Psoas muscle (tissue), 8 donors: ENCODE measurements around the gene YJU2. TPM values are rescaled to one million over a fixed set of nuclear protein-coding genes. Genes with fewer than 3 reads are reported as not detected.

ENCODE experiments used
- ATAC-seq, 4 donors: fragments of 200-7000 bp; cut with Tn5 transposase; one replicate each; pipeline ENCODE4 v1.9.1; 2020; ENCODE audit warnings: moderate library complexity in 3 of 4, mild to moderate bottlenecking in 2 of 4
- DNase-seq, 2 donors: peaks; one replicate each; pipeline ENCODE4 v3.0.0-alpha.2; 2020
- H3K27ac ChIP-seq: fragments of 200-600 bp; one replicate; pipeline ENCODE4 v1.8.0; 2022
- H3K27me3 ChIP-seq, 3 donors: fragments of 200-600 bp in 1 of 3; one replicate each; pipeline versions ENCODE4 v1.6.1 to v1.8.0; 2013 to 2022; ENCODE audit warnings: low read length in 2 of 3, mild to moderate bottlenecking in 2 of 3, moderate library complexity in 1 of 3; ENCODE audit not compliant: insufficient read depth in 3 of 3
- H3K36me3 ChIP-seq, 2 donors: fragments of 200-600 bp in 1 of 2; one replicate each; pipeline versions ENCODE4 v1.6.1 to v1.8.0; 2013 to 2022; ENCODE audit warnings: low read depth in 1 of 2, mild to moderate bottlenecking in 1 of 2, moderate library complexity in 1 of 2; ENCODE audit not compliant: insufficient read depth in 1 of 2
- H3K4me1 ChIP-seq: fragments of 200-600 bp; one replicate; pipeline ENCODE4 v1.8.0; 2022
- H3K4me3 ChIP-seq: fragments of 200-600 bp; one replicate; pipeline ENCODE4 v1.8.0; 2022; ENCODE audit warnings: mild to moderate bottlenecking
- H3K9me3 ChIP-seq: fragments of 200-600 bp; one replicate; pipeline ENCODE4 v1.8.0; 2022
- WGBS, 3 donors: extraction: QIAGEN DNeasy Blood & Tissue Kit; methylation state at CpG; one replicate each; pipeline versions ENCODE4 v1.1.6 to v1.1.7; 2013; 5-methylcytosine and 5-hydroxymethylcytosine counted together
- intact Hi-C, 2 donors: fragments of 100-400 bp; cut with DNase I; formaldehyde crosslinking; loops; one replicate each; pipeline versions ENCODE4 v1.11.0 to v1.14.2; 2022
- polyA plus RNA-seq, 3 donors: library from polyadenylated mRNA; stranded (reverse); fragments of 200-250 nt; gene quantifications; one replicate each; pipeline ENCODE4 v1.2.3, GENCODE V29; 2013
- total RNA-seq, 4 donors: library from RNA; stranded (reverse); fragmentation: NEBNext Ultra II Directional in 2 of 4; extraction: Animal tissue kit (Norgen Biotek cat#: 25700) in 2 of 4; gene quantifications; one replicate each; pipeline versions ENCODE4 v1.2.1 to v1.2.4, GENCODE V29; 2021 to 2023
- TF ChIP-seq, protein P1 (sequence below): fragments of 200-600 bp; IDR thresholded peaks from one replicate; pipeline ENCODE4 v1.8.0; 2022; ENCODE audit warnings: antibody characterized with exemption
- donor health status: healthy with polysubstance abuse.
- donor health status: DM: no; HTN: no; CAD: no; lungs with moderate emphysema.
- donor health status: Bipolar disorder and iron deficiency.
- donor health status: healthy.
- donor health status: DM: yes; HTN: yes; CAD: no.
- donor health status: DM: no; HTN: no; CAD: no.
- donor health status: DM: no; HTN: no; CAD: no.
- donor health status: DM: yes; HTN: yes; CAD: no.

The YJU2 gene
- total and polyA plus RNA-seq, 7 donors: 11.7 to 39.9 (median 17.7) TPM

DNA sequence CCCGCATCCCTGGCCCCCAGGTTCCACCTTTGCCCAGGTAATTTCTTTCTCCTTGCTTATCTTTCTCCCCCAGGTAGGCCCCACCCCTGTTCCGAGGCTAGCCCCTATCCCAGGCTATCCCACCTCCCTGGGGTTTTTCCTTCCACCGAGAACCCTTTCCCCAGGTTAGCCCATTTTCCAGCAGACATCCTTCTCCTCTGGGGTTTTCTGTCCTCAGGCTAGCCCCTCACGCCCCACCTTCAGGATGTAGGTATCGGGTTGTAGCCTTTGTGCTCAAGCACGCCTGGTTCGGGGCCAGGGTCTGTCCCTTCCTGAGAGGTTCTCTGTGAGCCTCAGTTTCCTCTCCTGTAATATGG is 58.4 kb downstream of the YJU2 start:
- Histone ChIP-seq H3K36me3 (no peaks in the 10 kb centered on the region), H3K4me1 (no peaks in the 10 kb centered on the region), H3K4me3 (no peak overlapping the region), H3K27me3 (peaks cover 0 to 41% (median 8%) of the 10 kb centered on the region in 3 donors), H3K9me3 (no peaks in the 10 kb centered on the region), H3K27ac (no peak overlapping the region)
- no peak for DNase-seq
- TF ChIP-seq, protein P1, sequence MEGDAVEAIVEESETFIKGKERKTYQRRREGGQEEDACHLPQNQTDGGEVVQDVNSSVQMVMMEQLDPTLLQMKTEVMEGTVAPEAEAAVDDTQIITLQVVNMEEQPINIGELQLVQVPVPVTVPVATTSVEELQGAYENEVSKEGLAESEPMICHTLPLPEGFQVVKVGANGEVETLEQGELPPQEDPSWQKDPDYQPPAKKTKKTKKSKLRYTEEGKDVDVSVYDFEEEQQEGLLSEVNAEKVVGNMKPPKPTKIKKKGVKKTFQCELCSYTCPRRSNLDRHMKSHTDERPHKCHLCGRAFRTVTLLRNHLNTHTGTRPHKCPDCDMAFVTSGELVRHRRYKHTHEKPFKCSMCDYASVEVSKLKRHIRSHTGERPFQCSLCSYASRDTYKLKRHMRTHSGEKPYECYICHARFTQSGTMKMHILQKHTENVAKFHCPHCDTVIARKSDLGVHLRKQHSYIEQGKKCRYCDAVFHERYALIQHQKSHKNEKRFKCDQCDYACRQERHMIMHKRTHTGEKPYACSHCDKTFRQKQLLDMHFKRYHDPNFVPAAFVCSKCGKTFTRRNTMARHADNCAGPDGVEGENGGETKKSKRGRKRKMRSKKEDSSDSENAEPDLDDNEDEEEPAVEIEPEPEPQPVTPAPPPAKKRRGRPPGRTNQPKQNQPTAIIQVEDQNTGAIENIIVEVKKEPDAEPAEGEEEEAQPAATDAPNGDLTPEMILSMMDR: no peak
- ATAC-seq: no peak
- 67 to 69% (median 68%) methylated on average over 7 of the region's 7 CpGs for WGBS, 3 donors
- intact Hi-C loops: no loop called here

- Histone ChIP-seq H3K27ac (no peak overlapping the region), H3K27me3 (peaks cover 0 to 44% (median 8%) of the 10 kb centered on the region in 3 donors), H3K4me3 (no peak overlapping the region), H3K36me3 (no peaks in the 10 kb centered on the region), H3K9me3 (no peaks in the 10 kb centered on the region), H3K4me1 (no peaks in the 10 kb centered on the region)
- WGBS, 3 donors: 75 to 85% (median 80%) methylated on average over 16 of the region's 16 CpGs
- ATAC-seq (no peak), DNase-seq (no peak)
- TF ChIP-seq, protein P1: no peak
- intact Hi-C loops: no loop called here
Measured at GRCh38 chr19:4305659-4306058, 58.8 kb downstream of the YJU2 start.

GRCh38 chr19:4310247-4311121 is 63.6 kb downstream of the YJU2 start:
- 90 to 91% (median 91%) methylated on average over 22 of the region's 22 CpGs for WGBS, 3 donors
- TF ChIP-seq, protein P1: no peak
- Histone ChIP-seq H3K9me3 (no peaks in the 10 kb centered on the region), H3K27me3 (peaks cover 0 to 29% (median 2%) of the 10 kb centered on the region in 3 donors), H3K4me1 (no peaks in the 10 kb centered on the region), H3K36me3 (no peaks in the 10 kb centered on the region), H3K27ac (no peak overlapping the region), H3K4me3 (no peak overlapping the region)
- intact Hi-C loops: no loop called here
- no peak for ATAC-seq
- DNase-seq: no peak

DNA sequence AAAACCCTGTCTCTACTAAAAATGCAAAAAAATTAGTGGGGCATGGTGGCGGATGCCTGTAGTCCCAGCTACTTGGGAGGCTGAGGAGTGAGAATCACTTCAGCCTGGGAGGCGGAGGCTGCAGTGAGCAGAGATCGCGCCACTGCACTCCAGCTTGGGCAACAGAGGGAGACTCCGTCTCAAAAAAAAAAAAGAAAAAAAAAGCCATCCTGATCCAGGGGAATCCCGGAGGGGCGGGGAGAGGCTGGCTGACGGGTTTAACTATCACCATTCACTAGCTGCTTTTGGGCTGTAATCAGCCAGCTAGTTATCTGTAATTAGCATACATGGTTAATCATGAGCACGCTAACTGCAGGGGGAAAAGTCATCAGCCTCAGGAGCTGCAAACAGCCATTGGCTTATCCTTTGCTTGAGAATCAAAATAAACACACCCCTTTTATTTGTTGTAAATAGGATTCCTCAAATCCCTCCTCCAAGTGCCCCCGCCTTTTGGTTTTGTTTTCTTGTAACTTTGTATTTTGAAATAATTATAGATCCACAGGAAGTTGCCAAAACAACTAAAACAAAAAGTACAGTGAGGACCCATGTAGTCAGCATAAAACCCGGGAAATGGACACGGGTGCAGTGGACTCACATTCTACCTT is 67.1 kb downstream of the YJU2 start:
- TF ChIP-seq, protein P1: no peak
- no peak overlapping the region for H3K4me3 ChIP-seq
- no peak overlapping the region for H3K27ac ChIP-seq
- intact Hi-C loops: no loop called here
- H3K27me3 ChIP-seq: peaks cover 0 to 6% (median 0%) of the 10 kb centered on the region in 3 donors
- H3K4me1 ChIP-seq: no peaks in the 10 kb centered on the region
- ATAC-seq: no peak
- 30 to 40% (median 33%) methylated on average over 12 of the region's 12 CpGs for WGBS, 3 donors
- DNase-seq: no peak
- H3K9me3 ChIP-seq: no peaks in the 10 kb centered on the region
- H3K36me3 ChIP-seq: no peaks in the 10 kb centered on the region
